WTC11 (cell line): Measurements from ENCODE around the gene DYNLRB1. TPM values are rescaled to one million over a fixed set of nuclear protein-coding genes. Genes with fewer than 3 reads are reported as not detected.
A peak's percentile ranks its signal among the peaks of the same experiment; 100 is the strongest.

Experiments used
- ATAC-seq: fragments of 200-7000 bp; cut with Tn5 transposase; 2 replicates; pipeline ENCODE4 v1.10.0; 2021; ENCODE audit warnings: mild to moderate bottlenecking, moderate library complexity
- CTCF ChIA-PET: fragments of 300-600 bp; sonication (Branson Sonifier 250); formaldehyde crosslinking; loops from one replicate; lab custom pipeline; 2021; ENCODE audit warnings: antibody characterized with exemption; lab: Charles Lee
- POLR2A ChIA-PET: fragments of 350-600 bp; sonication (Branson Sonifier 250); formaldehyde crosslinking; loops from one replicate; lab custom pipeline; 2021; ENCODE audit warnings: antibody characterized with exemption; lab: Charles Lee
- DNase-seq: peaks from one replicate; pipeline ENCODE4 v3.0.0; 2021; ENCODE audit warnings: low spot score
- H3K27ac Mint-ChIP-seq: 2 replicates; pipeline ENCODE4 v1.8.0; 2021; ENCODE audit warnings: mixed read lengths
- H3K27me3 Mint-ChIP-seq: 2 replicates; pipeline ENCODE4 v1.8.0; 2021; ENCODE audit warnings: low read depth, mild to moderate bottlenecking, moderate library complexity, mixed read lengths
- H3K36me3 Mint-ChIP-seq: 2 replicates; pipeline ENCODE4 v1.8.0; 2021; ENCODE audit warnings: mixed read lengths
- H3K4me1 Mint-ChIP-seq: 2 replicates; pipeline ENCODE4 v1.8.0; 2022; ENCODE audit warnings: mixed read lengths
- H3K4me3 Mint-ChIP-seq: 2 replicates; pipeline ENCODE4 v1.8.0; 2021; ENCODE audit warnings: mild to moderate bottlenecking, moderate library complexity, mixed read lengths
- H3K9me3 Mint-ChIP-seq: 2 replicates; pipeline ENCODE4 v1.8.0; 2021; ENCODE audit warnings: mixed read lengths
- ATF1 ChIP-seq: sonication (generic); formaldehyde crosslinking; IDR thresholded peaks from 2 replicates; pipeline ENCODE4 v1.8.1; 2023; ENCODE audit warnings: mild to moderate bottlenecking, moderate library complexity, missing genetic modification reagents
- ESRRA ChIP-seq: sonication (generic); formaldehyde crosslinking; IDR thresholded peaks from 2 replicates; pipeline ENCODE4 v1.8.1; 2022; ENCODE audit warnings: mild to moderate bottlenecking, missing genetic modification reagents, borderline replicate concordance
- JUN ChIP-seq: sonication (generic); formaldehyde crosslinking; IDR thresholded peaks from 2 replicates; pipeline ENCODE4 v1.8.0; 2023; ENCODE audit warnings: mild to moderate bottlenecking, missing genetic modification reagents
- NFATC4 ChIP-seq: fragments of 250-450 bp; sonication (Bioruptor Pico); IDR thresholded peaks from 2 replicates; pipeline ENCODE4 v1.9.0; 2021; ENCODE audit warnings: mild to moderate bottlenecking
- NR2C2 ChIP-seq: sonication (generic); formaldehyde crosslinking; IDR thresholded peaks from 2 replicates; pipeline ENCODE4 v1.8.0; 2022; ENCODE audit warnings: mild to moderate bottlenecking, missing genetic modification reagents
- PRRX2 ChIP-seq: fragments of 250-450 bp; sonication (Bioruptor Pico); IDR thresholded peaks from 2 replicates; pipeline ENCODE4 v1.8.0; 2021; ENCODE audit warnings: mild to moderate bottlenecking
- ZNF121 ChIP-seq: sonication (generic); formaldehyde crosslinking; IDR thresholded peaks from 2 replicates; pipeline ENCODE4 v1.8.0; 2023; ENCODE audit warnings: missing genetic modification reagents
- ZNF423 ChIP-seq: fragments of 250-450 bp; sonication (Bioruptor Pico); IDR thresholded peaks from 2 replicates; pipeline ENCODE4 v2.1.2; 2022; ENCODE audit warnings: mild to moderate bottlenecking, moderate library complexity
- total RNA-seq: library from RNA; stranded (reverse); gene quantifications from 3 replicates; pipeline ENCODE4 v1.2.3, GENCODE V29; 2021
- TF ChIP-seq, protein P1 (sequence below): sonication (generic); formaldehyde crosslinking; conservative IDR thresholded peaks from 2 replicates; pipeline ENCODE4 v1.8.1; 2023; ENCODE audit warnings: mild to moderate bottlenecking, low read depth, missing genetic modification reagents, moderate library complexity
- TF ChIP-seq, protein P2 (sequence below): fragments of 250-450 bp; sonication (Bioruptor Pico); IDR thresholded peaks from 2 replicates; pipeline ENCODE4 v1.9.0; 2021; ENCODE audit warnings: moderate library complexity, mild to moderate bottlenecking, inconsistent platforms, borderline replicate concordance
- TF ChIP-seq, protein P3 (sequence below): fragments of 250-450 bp; sonication (Bioruptor Pico); IDR thresholded peaks from 2 replicates; pipeline ENCODE4 v2.1.2; 2022; ENCODE audit warnings: mild to moderate bottlenecking, moderate library complexity
- TF ChIP-seq, protein P4 (sequence below): sonication (generic); formaldehyde crosslinking; IDR thresholded peaks from 2 replicates; pipeline ENCODE4 v1.8.1; 2022; ENCODE audit warnings: low read depth, missing genetic modification reagents, borderline replicate concordance
- TF ChIP-seq, protein P5 (sequence below): sonication (generic); formaldehyde crosslinking; IDR thresholded peaks from 2 replicates; pipeline ENCODE4 v1.8.0; 2022; ENCODE audit warnings: mild to moderate bottlenecking, missing genetic modification reagents
- TF ChIP-seq, protein P6 (sequence below): sonication (generic); formaldehyde crosslinking; IDR thresholded peaks from 2 replicates; pipeline ENCODE4 v1.8.1; 2023; ENCODE audit warnings: mild to moderate bottlenecking, missing genetic modification reagents, borderline replicate concordance

The DYNLRB1 gene
- total RNA-seq, 1 experiment from 2014 or later = 99.3 TPM

DNA sequence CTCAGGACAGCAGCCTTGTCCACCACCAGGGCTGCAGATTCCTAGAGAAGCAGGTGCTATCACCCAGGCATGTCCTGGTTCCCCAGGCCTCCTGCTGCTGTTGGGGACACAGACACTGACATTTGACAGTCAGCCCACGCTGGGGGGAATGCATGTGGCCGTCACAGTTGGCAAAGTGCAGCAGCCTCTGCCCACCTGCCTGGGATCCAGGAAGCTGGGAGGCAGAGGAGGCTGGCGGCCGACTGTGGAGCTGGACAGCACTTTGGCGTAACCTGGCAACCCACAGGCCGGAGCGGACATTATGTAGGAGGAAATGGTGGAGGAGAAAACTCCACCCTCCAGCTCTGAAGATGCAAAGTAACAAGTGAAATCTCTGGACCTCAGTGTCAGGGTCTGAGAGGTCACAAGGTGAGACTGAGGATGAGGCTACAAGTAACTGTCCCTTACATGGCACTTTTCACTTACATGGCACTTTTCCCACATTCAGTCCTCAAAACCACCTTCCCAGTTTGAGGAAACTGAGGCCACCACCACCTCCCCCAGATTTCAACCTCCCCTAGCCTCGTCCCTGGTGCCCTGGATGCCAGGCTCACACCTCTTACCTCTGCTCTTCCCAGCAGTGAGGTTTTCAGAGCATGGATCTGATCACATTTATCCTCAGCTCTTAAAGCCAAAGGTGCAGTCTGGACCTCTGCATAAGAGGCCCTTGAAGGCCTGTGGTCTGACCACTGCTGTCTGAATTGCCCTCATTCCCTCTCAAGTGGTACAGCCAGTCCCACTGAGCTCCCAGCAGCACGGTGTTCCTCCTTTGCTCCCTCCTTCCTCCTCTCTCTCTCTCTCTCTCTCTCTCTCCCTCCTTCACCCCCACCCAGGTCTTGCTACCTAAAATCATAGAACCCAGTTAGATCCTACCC, 51.0 kb downstream of the DYNLRB1 start (continued):
- TF ChIP-seq, protein P1, sequence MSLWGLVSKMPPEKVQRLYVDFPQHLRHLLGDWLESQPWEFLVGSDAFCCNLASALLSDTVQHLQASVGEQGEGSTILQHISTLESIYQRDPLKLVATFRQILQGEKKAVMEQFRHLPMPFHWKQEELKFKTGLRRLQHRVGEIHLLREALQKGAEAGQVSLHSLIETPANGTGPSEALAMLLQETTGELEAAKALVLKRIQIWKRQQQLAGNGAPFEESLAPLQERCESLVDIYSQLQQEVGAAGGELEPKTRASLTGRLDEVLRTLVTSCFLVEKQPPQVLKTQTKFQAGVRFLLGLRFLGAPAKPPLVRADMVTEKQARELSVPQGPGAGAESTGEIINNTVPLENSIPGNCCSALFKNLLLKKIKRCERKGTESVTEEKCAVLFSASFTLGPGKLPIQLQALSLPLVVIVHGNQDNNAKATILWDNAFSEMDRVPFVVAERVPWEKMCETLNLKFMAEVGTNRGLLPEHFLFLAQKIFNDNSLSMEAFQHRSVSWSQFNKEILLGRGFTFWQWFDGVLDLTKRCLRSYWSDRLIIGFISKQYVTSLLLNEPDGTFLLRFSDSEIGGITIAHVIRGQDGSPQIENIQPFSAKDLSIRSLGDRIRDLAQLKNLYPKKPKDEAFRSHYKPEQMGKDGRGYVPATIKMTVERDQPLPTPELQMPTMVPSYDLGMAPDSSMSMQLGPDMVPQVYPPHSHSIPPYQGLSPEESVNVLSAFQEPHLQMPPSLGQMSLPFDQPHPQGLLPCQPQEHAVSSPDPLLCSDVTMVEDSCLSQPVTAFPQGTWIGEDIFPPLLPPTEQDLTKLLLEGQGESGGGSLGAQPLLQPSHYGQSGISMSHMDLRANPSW (CRISPR knock-in tag) = no peak
- TF ChIP-seq, protein P2, sequence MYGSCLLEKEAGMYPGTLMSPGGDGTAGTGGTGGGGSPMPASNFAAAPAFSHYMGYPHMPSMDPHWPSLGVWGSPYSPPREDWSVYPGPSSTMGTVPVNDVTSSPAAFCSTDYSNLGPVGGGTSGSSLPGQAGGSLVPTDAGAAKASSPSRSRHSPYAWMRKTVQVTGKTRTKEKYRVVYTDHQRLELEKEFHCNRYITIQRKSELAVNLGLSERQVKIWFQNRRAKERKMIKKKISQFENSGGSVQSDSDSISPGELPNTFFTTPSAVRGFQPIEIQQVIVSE (CRISPR knock-in tag) = no peak
- TF ChIP-seq NR2C2 (no peak), ZNF423 (CRISPR knock-in tag) (no peak), NFATC4 (CRISPR knock-in tag) (no peak), ATF1 (CRISPR knock-in tag) (no peak), ESRRA (CRISPR knock-in tag) (no peak), PRRX2 (CRISPR knock-in tag) (no peak)
- TF ChIP-seq, protein P3, sequence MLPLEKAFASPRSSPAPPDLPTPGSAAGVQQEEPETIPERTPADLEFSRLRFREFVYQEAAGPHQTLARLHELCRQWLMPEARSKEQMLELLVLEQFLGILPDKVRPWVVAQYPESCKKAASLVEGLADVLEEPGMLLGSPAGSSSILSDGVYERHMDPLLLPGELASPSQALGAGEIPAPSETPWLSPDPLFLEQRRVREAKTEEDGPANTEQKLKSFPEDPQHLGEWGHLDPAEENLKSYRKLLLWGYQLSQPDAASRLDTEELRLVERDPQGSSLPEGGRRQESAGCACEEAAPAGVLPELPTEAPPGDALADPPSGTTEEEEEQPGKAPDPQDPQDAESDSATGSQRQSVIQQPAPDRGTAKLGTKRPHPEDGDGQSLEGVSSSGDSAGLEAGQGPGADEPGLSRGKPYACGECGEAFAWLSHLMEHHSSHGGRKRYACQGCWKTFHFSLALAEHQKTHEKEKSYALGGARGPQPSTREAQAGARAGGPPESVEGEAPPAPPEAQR (CRISPR knock-in tag) = no peak

DNA sequence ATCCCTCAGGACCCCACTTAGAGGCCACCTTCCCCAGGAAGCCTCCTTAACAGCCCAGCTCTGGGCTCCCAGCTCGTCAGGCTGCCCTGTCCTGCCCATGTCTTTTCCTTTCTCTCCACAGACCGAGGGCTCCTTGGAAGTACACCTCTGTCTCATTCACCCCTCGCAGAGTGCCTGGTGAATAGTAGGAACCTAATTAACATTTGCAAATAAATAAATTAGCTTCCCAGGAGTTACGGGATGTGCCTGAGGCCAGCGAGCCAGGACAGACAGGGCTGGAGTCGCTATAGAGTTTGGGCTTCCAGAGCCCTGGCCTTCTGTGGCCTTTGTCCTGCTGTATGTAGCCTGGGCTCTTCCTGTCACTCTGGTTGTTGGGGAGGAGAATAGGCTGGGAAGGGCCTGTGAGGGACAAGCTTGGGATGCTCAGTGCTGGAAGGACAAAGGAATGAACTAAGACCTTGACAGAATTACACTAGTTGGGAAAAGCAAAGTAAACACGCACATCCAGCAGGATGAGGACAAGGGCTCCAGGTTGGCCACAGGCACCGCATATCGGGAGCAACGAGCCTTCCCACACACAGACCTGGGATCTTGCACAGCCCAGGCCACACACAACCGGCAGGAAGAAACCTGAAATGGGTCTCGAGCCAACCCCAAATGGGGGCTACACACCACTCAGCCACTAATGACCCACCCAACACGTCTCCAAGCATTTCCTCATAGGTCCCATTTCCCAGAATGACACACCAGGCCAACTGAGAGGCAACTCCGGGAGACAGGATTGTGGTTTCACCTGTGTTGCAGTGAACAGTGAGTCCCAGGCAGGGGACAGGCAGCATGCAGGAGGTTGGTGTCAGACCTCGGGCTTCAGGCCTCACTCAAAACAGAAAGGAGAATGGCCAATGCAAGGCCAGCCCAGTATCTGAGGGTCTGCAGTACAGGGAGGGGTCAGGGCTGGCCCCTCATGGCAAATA, 52.0 kb downstream of the DYNLRB1 start:
- Mint-ChIP-seq H3K4me3 (no peak overlapping the region), H3K9me3 (no peaks in the 10 kb centered on the region), H3K27ac (peak overlapping the region; percentile 97), H3K4me1 (peaks cover 23% of the 10 kb centered on the region), H3K36me3 (peaks cover under 1% of the 10 kb centered on the region; the same call in 1 of the 2 replicates), H3K27me3 (no peaks in the 10 kb centered on the region)
- no peak for DNase-seq
- TF ChIP-seq, protein P4, sequence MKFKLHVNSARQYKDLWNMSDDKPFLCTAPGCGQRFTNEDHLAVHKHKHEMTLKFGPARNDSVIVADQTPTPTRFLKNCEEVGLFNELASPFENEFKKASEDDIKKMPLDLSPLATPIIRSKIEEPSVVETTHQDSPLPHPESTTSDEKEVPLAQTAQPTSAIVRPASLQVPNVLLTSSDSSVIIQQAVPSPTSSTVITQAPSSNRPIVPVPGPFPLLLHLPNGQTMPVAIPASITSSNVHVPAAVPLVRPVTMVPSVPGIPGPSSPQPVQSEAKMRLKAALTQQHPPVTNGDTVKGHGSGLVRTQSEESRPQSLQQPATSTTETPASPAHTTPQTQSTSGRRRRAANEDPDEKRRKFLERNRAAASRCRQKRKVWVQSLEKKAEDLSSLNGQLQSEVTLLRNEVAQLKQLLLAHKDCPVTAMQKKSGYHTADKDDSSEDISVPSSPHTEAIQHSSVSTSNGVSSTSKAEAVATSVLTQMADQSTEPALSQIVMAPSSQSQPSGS (CRISPR knock-in tag) = no peak
- no peak for TF ChIP-seq ZNF121 (CRISPR knock-in tag)
- TF ChIP-seq, protein P5, sequence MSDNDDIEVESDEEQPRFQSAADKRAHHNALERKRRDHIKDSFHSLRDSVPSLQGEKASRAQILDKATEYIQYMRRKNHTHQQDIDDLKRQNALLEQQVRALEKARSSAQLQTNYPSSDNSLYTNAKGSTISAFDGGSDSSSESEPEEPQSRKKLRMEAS (CRISPR knock-in tag) = no peak
- TF ChIP-seq, protein P6, sequence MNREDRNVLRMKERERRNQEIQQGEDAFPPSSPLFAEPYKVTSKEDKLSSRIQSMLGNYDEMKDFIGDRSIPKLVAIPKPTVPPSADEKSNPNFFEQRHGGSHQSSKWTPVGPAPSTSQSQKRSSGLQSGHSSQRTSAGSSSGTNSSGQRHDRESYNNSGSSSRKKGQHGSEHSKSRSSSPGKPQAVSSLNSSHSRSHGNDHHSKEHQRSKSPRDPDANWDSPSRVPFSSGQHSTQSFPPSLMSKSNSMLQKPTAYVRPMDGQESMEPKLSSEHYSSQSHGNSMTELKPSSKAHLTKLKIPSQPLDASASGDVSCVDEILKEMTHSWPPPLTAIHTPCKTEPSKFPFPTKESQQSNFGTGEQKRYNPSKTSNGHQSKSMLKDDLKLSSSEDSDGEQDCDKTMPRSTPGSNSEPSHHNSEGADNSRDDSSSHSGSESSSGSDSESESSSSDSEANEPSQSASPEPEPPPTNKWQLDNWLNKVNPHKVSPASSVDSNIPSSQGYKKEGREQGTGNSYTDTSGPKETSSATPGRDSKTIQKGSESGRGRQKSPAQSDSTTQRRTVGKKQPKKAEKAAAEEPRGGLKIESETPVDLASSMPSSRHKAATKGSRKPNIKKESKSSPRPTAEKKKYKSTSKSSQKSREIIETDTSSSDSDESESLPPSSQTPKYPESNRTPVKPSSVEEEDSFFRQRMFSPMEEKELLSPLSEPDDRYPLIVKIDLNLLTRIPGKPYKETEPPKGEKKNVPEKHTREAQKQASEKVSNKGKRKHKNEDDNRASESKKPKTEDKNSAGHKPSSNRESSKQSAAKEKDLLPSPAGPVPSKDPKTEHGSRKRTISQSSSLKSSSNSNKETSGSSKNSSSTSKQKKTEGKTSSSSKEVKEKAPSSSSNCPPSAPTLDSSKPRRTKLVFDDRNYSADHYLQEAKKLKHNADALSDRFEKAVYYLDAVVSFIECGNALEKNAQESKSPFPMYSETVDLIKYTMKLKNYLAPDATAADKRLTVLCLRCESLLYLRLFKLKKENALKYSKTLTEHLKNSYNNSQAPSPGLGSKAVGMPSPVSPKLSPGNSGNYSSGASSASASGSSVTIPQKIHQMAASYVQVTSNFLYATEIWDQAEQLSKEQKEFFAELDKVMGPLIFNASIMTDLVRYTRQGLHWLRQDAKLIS (CRISPR knock-in tag) = no peak
- TF ChIP-seq JUN (CRISPR knock-in tag) = no peak
- ChIA-PET CTCF (no interaction called here), POLR2A (no interaction called here)
- ATAC-seq = peak; percentile 77
